Measurements from ENCODE around the gene APOO.
A peak's percentile ranks its signal among the peaks of the same experiment; 100 is the strongest.
"Not testable (repeated sequence)": the region's sequence is repeated elsewhere in the genome, so short reads cannot be mapped to it uniquely, and the experiment has no call there.

Gene APOO

GRCh38 chrX:23902419-23902818 lies 5.3 kb downstream of the APOO start:
- no peak for DNase-seq

GRCh38 chrX:23901805-23902204 lies 5.9 kb downstream of the APOO start:
- peak; percentile 35 for DNase-seq

DNA sequence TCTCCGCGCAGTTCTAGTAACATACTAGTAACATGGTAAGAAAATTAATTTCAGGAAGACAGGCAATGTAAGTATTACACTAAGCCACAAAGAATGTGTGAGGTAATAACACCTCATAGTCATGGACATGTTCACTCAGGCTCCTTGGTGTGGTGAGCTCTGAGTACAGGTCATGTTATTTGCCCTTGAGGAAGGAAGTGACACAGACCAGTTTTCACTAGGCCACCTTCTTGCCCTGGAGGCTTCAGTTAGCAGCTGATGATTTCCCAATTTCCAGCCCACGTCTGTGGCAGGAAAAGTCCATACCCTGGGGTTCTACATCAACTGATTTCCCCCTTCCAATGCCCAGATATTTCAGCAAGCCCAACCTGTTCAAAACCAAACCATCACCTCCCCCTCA lies 6.7 kb downstream of the APOO start:
- DNase-seq, result no peak

DNA sequence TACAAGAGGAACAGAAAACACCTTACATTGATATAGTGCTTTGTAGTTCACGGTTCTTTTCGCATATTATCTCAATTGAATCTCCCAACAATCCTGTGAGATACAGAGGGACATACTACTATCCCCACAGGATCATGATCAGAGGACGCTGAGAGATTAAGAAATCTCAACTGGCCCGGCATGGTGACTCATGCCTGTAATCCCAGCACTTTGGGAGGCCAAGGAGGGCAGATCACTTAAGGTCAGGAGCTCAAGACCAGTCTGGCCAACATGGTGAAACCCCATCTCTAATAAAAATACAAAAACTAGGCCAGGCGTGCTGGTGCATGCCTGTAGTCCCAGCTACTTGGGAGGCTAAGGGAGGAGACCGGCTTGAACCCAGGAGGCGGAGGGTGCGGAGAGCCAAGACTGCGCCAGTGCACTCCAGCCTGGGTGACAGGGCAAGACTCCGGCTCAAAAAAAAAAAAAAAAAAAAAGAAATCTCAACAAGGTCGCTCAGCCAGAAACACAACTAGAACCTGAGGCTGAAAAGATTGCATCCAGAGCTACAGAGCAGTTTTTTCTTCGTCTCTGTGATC lies 7.4 kb downstream of the APOO start:
- no peak for DNase-seq

- DNase-seq, result no peak
Observed at GRCh38 chrX:23898412-23898959, 9.3 kb downstream of the APOO start.

DNA sequence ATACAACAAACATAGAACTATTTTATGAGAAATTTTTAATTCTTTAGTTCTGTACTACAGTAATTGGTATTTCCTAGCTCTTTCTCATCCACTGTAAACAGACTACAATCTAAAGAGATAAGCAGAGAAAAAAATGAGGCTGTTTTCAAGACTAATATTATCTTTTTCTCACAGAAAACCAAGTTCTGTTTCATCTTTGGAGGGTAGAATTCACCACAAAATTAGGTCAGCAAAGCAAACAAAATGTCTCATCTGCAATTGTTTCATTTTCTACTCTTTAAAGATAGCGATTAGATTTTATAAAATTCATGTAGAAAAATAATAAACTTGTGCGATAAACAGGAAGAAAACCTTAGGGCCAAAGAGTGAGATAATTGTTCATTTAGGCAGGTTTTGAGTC lies 10.8 kb downstream of the APOO start:
- DNase-seq, result no peak

GRCh38 chrX:23896539-23896938 lies 11.2 kb downstream of the APOO start:
- DNase-seq, result not testable (repeated sequence)

- not testable (repeated sequence) for DNase-seq
Observed at GRCh38 chrX:23894993-23895392, 12.7 kb downstream of the APOO start.

DNA sequence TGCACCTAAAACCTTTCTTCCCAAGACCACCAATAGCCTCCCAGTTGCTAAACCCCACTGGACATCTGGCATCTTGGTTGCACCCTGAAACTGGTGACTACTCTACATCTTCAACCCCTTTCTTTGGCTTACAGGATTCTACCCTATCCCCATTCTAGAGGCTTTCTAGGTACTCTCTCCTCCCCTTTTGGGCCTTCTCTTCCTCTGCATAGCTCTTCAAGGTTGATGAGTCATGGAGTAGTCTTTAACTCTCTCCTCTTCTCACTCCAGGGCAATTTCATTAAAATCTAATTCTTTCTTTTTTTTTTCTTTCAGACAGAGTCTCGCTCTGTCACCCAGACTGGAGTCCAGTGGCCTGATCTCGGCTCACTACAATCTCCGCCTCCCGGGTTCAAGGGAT lies 16.8 kb downstream of the APOO start:
- DNase-seq, result no peak

- DNase-seq, result no peak
Observed at GRCh38 chrX:23888887-23889501, 18.7 kb downstream of the APOO start.

DNA sequence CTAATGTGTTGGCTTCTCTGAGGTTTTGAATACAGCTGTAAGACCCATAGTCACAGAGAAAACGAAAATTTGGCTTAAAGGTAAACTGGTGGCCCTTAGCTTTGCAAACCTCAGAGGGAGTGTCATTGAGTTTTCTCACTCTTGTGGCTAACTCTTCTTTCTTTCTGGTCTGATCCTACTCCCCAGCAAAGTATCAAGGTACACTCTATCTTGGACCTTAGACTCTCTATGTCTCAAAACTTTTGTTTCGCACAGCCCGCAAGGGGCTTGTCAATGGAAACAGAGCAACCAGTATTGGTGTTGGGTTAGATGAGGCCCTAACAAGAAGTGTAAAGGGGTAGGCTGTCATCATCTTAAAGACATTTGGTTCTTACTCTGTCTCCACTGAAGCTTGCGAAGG lies 19.8 kb downstream of the APOO start:
- DNase-seq, result no peak

DNA sequence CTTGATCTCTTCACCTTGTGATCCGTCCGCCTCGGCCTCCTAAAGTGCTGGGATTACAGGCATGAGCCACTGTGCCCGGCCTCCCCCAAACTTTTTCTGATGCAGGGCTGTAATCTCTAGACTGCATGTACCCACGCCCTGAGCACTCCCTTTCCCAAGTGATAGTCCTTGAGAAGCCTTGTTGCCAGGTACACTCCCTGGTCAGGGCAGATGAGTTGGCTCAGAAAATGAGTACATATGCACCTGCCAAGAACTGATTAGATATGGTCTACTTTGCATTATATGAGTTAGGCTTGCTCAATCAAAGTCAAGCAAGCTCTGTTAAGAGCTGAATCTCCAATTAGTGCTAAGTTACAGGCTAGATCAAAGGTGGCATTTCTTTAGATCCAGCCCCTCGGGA lies 20.3 kb downstream of the APOO start:
- DNase-seq, result no peak

DNA sequence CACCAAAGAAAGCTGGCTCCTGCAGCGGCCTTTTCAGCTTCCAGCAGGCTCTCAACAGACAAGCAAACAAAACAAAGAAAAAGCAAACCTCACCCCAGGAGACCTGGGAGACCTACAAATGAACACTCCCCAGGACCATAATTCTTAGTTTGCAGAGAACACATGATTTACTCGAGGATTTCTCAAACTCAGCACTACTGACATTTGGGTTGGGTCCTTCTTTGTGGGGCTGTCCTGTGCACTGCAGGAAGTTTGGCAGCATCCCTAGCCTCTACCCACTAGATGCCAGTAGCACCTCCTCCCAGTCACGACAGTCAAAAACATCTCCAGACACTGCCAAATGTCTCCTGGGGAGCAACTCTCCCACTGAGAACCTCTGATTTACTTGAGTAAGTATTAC lies 21.9 kb downstream of the APOO start:
- DNase-seq, result no peak

DNA sequence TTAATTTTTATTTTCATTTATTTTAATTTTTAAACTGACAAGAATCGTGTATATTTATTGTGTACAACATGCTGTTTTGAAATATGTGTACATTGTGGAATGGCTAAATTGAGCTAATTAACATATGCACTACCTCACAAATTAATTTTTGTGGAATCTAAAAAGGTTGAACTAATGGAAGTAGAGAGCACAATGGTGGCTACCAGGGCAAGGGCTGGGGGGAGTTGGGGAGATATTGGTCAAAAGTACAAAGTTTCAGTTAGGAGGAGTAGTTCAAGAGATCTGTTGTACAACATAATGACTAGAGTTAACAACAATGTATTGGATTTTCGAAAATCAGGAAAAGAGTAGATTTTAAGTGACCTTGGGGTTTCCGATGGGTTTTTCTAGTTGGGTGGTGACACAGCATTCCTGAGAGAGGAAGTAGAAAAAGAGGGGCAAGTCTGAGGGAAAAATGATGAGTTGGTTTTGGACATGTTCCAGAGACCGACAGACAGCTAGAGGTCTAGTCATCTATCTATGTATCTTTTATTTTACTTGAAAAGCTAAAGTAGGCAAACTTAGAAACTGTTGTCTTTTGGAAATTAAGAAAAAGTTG lies 23.2 kb downstream of the APOO start:
- no peak for DNase-seq

- peak; percentile 13 for DNase-seq
Observed at GRCh38 chrX:23883737-23884354, 23.9 kb downstream of the APOO start.

GRCh38 chrX:23879380-23880090 lies 28.2 kb downstream of the APOO start:
- no peak for DNase-seq

DNA sequence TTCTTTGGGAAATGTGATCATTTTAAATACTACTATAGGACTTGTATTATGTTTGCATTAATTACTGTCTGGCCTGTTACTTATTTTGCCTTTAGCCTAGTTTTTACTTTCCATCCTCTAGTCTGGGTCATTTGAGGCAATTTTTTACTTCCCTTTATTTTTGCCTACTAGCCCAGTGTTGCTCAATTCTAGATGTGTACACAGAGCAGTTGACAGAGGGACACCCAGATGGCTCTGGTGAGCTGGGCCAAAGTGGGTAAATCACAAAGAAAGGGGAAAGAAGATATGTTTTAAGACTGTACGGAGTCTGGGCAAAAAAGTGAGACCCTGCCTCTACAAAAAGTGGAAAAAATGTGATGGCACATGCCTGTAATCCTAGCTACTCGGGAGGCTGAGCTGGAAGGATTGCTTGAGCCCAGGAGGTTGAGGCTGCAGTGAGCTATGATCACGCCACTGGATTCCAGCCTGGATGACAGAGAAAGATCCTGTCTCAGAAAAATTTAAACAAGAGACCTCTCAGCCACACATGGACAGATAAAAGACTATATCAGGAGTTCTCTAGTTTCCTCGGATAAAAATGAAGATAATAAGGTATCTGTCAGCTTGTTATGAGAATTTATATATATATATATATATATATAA lies 35.7 kb downstream of the APOO start:
- DNase-seq, result no peak

DNA sequence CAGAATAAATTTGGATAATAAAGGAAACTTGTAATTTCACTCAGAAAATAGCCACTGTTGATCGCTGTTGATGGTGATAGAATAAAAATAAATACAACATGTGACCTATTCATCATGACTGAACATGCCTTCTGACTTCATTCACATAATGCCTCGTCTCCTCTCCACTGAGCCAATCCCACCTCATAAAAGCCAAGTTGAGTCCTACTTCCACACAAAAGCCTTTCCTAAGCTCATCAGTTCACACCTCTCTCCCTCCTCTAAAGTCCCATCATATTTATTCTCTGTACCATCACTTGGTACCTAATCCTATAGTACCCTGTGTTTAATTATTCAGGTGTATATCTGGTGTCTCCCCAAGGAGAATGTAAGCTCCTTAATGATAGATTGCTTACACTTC lies 37.7 kb downstream of the APOO start:
- DNase-seq, result no peak

DNA sequence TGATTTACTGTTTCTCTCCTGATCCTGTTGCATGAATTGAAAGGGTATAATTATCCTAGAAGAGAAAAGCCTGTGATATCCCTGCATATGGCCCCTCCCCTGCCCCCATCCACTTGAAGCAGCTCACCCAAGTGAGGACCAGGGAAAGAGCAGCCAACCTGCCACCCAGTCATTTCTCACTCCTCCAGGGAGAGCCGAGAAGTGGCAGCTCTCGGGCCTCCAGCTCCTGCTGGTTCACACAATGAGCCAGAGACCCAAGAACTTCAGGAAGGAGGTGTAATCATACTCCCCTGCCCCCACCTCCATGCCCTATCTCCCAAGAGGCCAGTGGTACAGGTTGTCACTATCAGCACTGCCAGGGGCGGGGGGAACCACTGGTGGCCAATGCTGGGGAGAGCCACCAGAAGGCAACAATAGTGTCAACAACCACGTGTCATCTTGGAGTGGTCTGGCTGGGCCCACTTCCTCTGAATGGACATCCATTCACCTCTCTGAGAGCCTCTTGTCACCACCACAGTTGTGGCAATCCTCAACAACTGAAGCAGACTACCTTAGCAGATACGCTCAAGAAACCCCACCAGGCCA lies 42.9 kb downstream of the APOO start:
- no peak for DNase-seq

- DNase-seq, result not testable (repeated sequence)
Observed at GRCh38 chrX:23861952-23862351, 45.8 kb downstream of the APOO start.

DNA sequence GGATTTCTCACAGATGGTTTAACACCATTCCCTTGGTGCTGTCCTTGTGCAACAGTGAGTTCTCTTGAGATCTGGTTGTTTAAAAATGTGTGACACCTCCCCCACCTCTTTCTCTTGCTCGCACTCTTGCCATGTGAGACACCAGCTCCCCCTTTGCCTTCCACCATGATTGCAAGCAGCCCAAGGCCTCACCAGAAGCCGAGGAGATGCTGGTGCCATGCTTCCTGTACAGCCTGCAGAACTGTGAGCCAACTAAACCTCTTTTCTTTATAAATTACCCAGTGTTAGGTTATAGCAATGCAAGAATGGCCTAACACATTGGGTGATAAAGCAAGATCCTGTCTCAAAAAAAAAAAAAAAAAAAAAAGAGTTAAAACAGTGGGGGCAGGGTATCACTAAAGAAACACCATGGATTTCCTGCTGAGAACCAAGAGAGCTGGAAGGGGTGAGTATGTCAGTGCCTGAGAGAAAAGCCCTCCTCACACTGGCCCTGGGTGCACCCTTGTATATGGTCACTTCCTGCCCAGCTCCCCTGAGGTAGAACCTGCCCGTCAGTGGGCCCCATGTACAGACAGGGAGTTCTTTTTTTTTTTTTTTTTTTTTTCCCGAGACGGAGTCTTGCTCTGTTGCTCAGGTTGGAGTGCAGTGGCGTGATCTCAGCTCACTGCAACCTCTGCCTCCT lies 46.4 kb downstream of the APOO start:
- DNase-seq, result no peak

- DNase-seq, result not testable (repeated sequence)
Observed at GRCh38 chrX:23859238-23859637, 48.5 kb downstream of the APOO start.
